Measurements from ENCODE around the gene TTC21A. TPM values are rescaled to one million over a fixed set of nuclear protein-coding genes. Genes with fewer than 3 reads are reported as not detected.

Gene TTC21A
- total RNA-seq, 1 donor = 3.8 TPM

DNA sequence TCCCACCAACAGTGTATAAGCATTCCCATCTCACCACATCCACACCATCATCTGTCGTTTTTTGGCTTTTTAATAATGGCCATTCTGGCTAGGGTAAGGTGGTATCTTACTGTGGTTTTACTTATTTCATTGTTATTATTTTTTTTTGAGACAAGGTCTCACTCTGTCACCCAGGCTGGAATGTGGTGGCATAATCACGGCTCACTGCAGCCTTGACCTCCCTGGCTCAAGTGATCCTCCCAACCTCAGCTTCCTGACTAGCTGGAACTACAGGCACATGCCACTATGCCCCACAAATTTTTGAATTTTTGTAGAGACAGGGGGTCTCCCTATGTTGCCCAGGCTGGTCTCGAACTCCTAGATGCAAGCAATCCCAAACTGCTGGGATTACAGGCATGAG, 56.9 kb downstream of the TTC21A start:
- H3K4me3 ChIP-seq (ENCODE audit: low read depth, low read length) = no peak overlapping the region
- no peak for DNase-seq (ENCODE audit: low read depth)
- TF ChIP-seq, protein P1, sequence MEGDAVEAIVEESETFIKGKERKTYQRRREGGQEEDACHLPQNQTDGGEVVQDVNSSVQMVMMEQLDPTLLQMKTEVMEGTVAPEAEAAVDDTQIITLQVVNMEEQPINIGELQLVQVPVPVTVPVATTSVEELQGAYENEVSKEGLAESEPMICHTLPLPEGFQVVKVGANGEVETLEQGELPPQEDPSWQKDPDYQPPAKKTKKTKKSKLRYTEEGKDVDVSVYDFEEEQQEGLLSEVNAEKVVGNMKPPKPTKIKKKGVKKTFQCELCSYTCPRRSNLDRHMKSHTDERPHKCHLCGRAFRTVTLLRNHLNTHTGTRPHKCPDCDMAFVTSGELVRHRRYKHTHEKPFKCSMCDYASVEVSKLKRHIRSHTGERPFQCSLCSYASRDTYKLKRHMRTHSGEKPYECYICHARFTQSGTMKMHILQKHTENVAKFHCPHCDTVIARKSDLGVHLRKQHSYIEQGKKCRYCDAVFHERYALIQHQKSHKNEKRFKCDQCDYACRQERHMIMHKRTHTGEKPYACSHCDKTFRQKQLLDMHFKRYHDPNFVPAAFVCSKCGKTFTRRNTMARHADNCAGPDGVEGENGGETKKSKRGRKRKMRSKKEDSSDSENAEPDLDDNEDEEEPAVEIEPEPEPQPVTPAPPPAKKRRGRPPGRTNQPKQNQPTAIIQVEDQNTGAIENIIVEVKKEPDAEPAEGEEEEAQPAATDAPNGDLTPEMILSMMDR (IDR thresholded peaks at IDR 0.05; ENCODE audit: insufficient read depth, low read length) = no peak

DNA sequence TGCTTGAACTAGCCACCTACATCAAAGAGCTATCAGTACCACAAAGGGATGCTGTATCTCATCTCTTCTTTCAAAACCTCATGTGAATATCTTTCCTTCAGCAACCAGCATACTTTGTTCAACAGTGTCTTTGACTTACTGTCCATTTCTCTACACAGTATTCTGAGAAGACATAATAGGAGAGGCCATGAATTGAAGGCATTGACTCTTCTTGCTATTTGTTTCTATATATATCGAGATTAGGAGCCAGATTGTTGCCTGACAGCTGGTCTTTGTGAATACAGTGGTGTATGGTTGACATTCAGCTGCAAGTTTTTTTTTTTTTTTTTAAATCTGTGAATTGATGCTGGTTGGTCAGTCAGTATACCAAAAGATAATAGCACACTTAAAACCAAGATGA, 58.0 kb downstream of the TTC21A start:
- no peak for DNase-seq (ENCODE audit: low read depth)
- TF ChIP-seq, protein P1 (IDR thresholded peaks at IDR 0.05; ENCODE audit: insufficient read depth, low read length) = no peak

DNA sequence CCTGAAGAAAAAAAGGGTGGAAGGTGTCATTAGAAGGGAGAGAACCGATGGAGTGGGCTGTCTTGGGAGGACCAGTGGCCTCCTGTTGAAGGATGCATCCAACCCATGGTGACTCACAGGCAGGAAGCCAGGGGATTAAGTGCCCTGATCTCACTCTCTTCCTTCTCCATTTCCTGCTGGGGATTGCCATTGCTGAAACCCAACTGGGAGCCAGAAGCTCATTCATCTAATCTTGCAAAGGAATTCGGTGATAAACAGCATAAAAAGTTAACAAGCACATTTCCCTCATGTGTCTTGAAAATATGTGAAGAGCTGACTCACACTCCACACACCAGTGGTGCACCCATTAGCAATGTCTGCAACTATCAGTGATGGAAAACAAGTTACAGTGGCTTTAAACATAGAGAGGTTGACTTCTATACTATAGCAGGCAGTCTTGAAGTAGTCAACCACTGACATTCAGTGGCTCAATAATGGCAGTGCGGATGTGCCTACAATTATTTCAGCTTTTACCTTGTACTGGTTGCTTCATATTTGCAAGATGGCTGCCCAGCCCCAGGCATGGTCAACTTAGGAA, 58.7 kb downstream of the TTC21A start:
- H3K4me3 ChIP-seq (ENCODE audit: low read depth, low read length) = no peak overlapping the region
- DNase-seq (ENCODE audit: low read depth) = peak; percentile 88
- TF ChIP-seq, protein P1 (IDR thresholded peaks at IDR 0.05; ENCODE audit: insufficient read depth, low read length) = no peak

More for the DNA sequence above, 58.0 kb downstream of the TTC21A start:
- H3K4me3 ChIP-seq (ENCODE audit: low read depth, low read length) = no peak overlapping the region

DNA sequence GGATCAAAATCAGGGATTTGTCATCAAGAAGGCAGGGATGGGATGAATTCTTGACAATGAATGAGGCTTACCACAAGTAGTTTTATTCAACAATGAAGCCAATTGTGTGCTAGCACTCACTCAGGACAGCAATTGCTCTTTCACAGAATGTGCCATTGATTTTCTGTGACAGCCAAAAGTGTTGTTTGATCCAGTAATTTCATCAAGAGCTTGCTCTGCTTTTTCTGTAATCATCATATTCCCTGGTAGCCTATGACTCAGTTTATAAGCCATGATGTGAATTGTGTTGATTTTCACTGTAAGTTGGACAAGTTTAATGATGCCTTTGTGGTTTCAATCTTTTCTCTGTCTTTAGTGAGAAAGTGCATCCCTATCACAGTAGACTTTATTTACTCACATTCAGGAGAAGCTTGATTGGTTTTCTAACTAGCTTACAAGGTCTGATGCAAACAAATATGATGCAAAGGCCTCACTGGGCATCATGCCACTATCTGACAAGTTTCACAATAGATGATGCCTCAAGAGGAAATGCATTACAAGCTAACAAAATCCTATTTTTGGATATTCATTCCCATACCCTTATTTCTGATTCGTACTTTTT, 59.6 kb downstream of the TTC21A start:
- TF ChIP-seq, protein P1 (IDR thresholded peaks at IDR 0.05; ENCODE audit: insufficient read depth, low read length) = no peak
- no peak overlapping the region for H3K4me3 ChIP-seq (ENCODE audit: low read depth, low read length)
- DNase-seq (ENCODE audit: low read depth) = peak; percentile 97

DNA sequence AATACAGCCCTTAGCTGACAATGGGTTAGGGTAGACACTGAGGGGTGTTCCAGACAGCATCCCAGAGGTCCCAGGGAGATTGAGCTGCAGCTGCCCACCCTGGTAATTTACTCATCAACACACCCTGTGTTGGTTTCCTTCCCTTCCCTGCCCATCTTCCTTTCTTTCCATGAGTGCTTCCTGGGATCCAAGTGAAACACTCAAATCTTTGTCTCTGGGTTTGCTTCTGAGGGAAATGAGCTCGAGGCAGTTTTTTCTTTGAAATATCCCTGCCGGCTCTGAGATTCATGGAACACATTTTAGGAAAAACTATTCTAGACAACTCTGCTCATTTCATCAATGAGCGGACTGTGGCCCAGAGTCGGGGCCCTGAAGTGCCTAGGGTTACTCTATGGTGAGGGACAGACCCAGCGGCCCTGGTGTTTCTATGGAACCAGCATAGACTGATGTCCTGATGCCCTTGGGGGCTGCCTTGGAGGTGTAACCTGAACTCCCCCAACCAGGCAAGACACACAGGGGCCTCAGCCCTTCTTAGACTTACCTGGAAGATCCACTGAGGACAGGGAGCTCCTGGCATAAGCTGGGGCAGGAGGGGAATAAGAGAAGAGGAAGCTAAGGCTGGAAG, 60.8 kb downstream of the TTC21A start:
- no peak for DNase-seq (ENCODE audit: low read depth)
- TF ChIP-seq, protein P1 (IDR thresholded peaks at IDR 0.05; ENCODE audit: insufficient read depth, low read length) = no peak
- H3K4me3 ChIP-seq (ENCODE audit: low read depth, low read length) = no peak overlapping the region

DNA sequence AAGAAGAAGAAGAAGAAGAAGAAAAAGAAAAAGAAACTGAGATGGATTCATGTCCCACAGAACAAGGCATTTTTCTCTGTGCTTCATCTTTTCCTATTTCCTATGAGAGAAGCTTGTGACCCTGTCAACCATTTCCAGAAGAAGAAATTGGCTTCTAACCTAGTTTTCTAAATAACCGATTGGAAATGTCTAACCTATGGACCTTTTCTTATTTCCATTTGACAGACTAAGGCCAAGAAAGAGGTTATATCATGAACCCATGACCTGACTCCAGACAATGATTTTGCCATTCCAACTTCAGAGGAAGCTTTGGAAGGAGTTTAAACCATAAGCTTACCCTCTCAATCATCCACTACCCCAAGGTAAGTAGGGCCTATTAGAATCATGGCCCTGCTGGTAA, 62.2 kb downstream of the TTC21A start:
- DNase-seq (ENCODE audit: low read depth) = no peak
- no peak overlapping the region for H3K4me3 ChIP-seq (ENCODE audit: low read depth, low read length)
- TF ChIP-seq, protein P1 (IDR thresholded peaks at IDR 0.05; ENCODE audit: insufficient read depth, low read length) = no peak
